Ishikawa (cell line): ENCODE results near the gene JPH2.

Source experiments
- CEBPB ChIP-seq: IDR thresholded peaks from 2 replicates; pipeline ENCODE4 v1.6.1; 2012
- EP300 ChIP-seq: IDR thresholded peaks from 2 replicates; pipeline ENCODE4 v1.6.1; 2012; ENCODE audit warnings: borderline replicate concordance
- RAD21 ChIP-seq: IDR thresholded peaks from 2 replicates; pipeline ENCODE4 v1.6.1; 2012; ENCODE audit warnings: low read depth
- TAF1 ChIP-seq: IDR thresholded peaks from 2 replicates; pipeline ENCODE4 v1.6.1; 2012; ENCODE audit warnings: low read depth, mild to moderate bottlenecking
- TEAD4 ChIP-seq: IDR thresholded peaks from 2 replicates; pipeline ENCODE4 v1.6.1; 2012

- TF ChIP-seq RAD21 (no peak), CEBPB (no peak), EP300 (no peak), TEAD4 (no peak), TAF1 (no peak)
Observed at GRCh38 chr20:44174996-44175765, 11.8 kb downstream of the JPH2 start.
